SHP77 treated with DMSO at 0.1 percent for 48 hours (cell line): ENCODE data around the gene CEP350.
A peak's percentile ranks its signal among the peaks of the same experiment; 100 is the strongest.

Experiments used
- DNase-seq: peaks from one replicate; lab custom pipeline; 2025; lab: John Stamatoyannopoulos, UW

CEP350 gene

GRCh38 chr1:179954493-179955286, at the start of gene CEP350:
TSS of gene CEP350 (plus strand) at chr1:179954810. CDS start at chr1:179986182, 31,372 bp downstream.
- peak; percentile 97 for DNase-seq

- no peak for DNase-seq
Observed at GRCh38 chr1:179910934-179911333, 43.7 kb upstream of the CEP350 start.

- DNase-seq = no peak
Observed at GRCh38 chr1:179911812-179912211, 42.8 kb upstream of the CEP350 start.

- no peak for DNase-seq
Observed at GRCh38 chr1:179917601-179918429, 36.8 kb upstream of the CEP350 start.

- no peak for DNase-seq
Observed at GRCh38 chr1:179921472-179921871, 33.1 kb upstream of the CEP350 start.

- no peak for DNase-seq
Observed at GRCh38 chr1:179921981-179922872, 32.4 kb upstream of the CEP350 start.

- DNase-seq = no peak
Observed at GRCh38 chr1:179923029-179923428, 31.6 kb upstream of the CEP350 start.

- DNase-seq = no peak
Observed at GRCh38 chr1:179924268-179924667, 30.3 kb upstream of the CEP350 start.

- DNase-seq = no peak
Observed at GRCh38 chr1:179925302-179925701, 29.3 kb upstream of the CEP350 start.

- no peak for DNase-seq
Observed at GRCh38 chr1:179925922-179926849, 28.4 kb upstream of the CEP350 start.

- no peak for DNase-seq
Observed at GRCh38 chr1:179926850-179927205, 27.8 kb upstream of the CEP350 start.

- DNase-seq = no peak
Observed at GRCh38 chr1:179929955-179930798, 24.4 kb upstream of the CEP350 start.

- DNase-seq = no peak
Observed at GRCh38 chr1:179930867-179931266, 23.7 kb upstream of the CEP350 start.

- no peak for DNase-seq
Observed at GRCh38 chr1:179933219-179933618, 21.4 kb upstream of the CEP350 start.

GRCh38 chr1:179935909-179936496, 18.6 kb upstream of the CEP350 start:
- DNase-seq = no peak

- no peak for DNase-seq
Observed at GRCh38 chr1:179937668-179938254, 16.8 kb upstream of the CEP350 start.

GRCh38 chr1:179938752-179939151, 15.9 kb upstream of the CEP350 start:
- no peak for DNase-seq

- no peak for DNase-seq
Observed at GRCh38 chr1:179939941-179940340, 14.7 kb upstream of the CEP350 start.

- DNase-seq = no peak
Observed at GRCh38 chr1:179941454-179941853, 13.2 kb upstream of the CEP350 start.
